ENCODE measurements around the gene FRAS1. TPM values are rescaled to one million over a fixed set of nuclear protein-coding genes. Genes with fewer than 3 reads are reported as not detected.

The FRAS1 gene
- total and polyA plus RNA-seq, 2 of the 8 experiments (the other 6 are each of a cell fraction or from before 2014, with no cell fraction given), result 38.5 to 109 TPM

DNA sequence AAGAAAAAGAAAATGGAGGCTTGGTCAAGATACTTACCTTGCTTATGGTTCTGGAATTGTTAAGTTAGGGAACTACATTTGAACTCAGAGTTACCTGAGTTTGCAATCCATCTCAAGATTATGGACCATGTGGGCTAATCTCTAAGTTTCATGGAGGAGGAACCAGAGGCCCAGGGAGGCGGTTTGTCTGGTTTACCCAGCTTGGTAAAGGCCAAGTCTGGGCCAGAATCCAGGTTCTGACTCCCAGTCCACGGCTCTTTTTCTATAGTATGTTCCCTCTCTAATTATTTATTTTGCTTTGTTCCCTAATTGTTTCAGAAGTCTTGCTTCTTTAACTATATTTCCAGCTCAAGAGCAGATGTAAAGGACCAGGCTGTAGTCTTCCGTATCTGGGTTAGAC, 168.1 kb downstream of the FRAS1 start:
- CTCF ChIA-PET (ENCODE audit: partially characterized antibody), result no interaction called here
- TF ChIP-seq SP2 (IDR thresholded peaks at IDR 0.05; ENCODE audit: low read length), result no peak
- TF ChIP-seq EGR1 (IDR thresholded peaks at IDR 0.05; ENCODE audit: borderline replicate concordance, low read depth, low read length), result no peak
- TF ChIP-seq SRF (IDR thresholded peaks at IDR 0.05; ENCODE audit: low read depth, low read length), result no peak
- TF ChIP-seq KDM5A (IDR thresholded peaks at IDR 0.05; ENCODE audit: low read length), result no peak
- TF ChIP-seq, protein P1, sequence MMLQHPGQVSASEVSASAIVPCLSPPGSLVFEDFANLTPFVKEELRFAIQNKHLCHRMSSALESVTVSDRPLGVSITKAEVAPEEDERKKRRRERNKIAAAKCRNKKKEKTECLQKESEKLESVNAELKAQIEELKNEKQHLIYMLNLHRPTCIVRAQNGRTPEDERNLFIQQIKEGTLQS (IDR thresholded peaks at IDR 0.05; ENCODE audit: insufficient read depth, low read depth, low read length), result no peak
- no peak for TF ChIP-seq CREB1 (IDR thresholded peaks at IDR 0.05)
- no peak for TF ChIP-seq SP1 (IDR thresholded peaks at IDR 0.05; ENCODE audit: low read depth, low read length)
- TF ChIP-seq GTF2F1 (IDR thresholded peaks at IDR 0.05; ENCODE audit: borderline replicate concordance, low read depth, low read length), result no peak
- no peak for TF ChIP-seq POU5F1 (IDR thresholded peaks at IDR 0.05; ENCODE audit: low read depth, low read length)
- TF ChIP-seq NANOG (IDR thresholded peaks at IDR 0.05; ENCODE audit: insufficient read depth, low read depth, low read length, poor library complexity, severe bottlenecking), result no peak
- no peak for TF ChIP-seq CHD2 (IDR thresholded peaks at IDR 0.05; ENCODE audit: low read length)
- TF ChIP-seq SP4 (IDR thresholded peaks at IDR 0.05; ENCODE audit: low read length), result no peak
- TF ChIP-seq NRF1 (IDR thresholded peaks at IDR 0.05; ENCODE audit: low read depth, low read length), result no peak
- no peak for TF ChIP-seq ASH2L (IDR thresholded peaks at IDR 0.05; ENCODE audit: low read length)
- H3K9ac ChIP-seq (replicated peaks in 1 of 4; ENCODE audit: extremely low read depth in 1 of 4, low read depth in 3 of 4, low read length in 3 of 4), result no peak overlapping the region
- no peak overlapping the region for H3K4me3 ChIP-seq (ENCODE audit: extremely low read depth in 1 of 4, insufficient read depth in 2 of 4, low read depth in 3 of 4, low read length in 4 of 4)
- POLR2A ChIA-PET (ENCODE audit: partially characterized antibody), result interaction anchor here (0.6 kb wide), 1 partner anchor 119 kb away, joined by 3 read pairs; no protein-coding TSS in a partner anchor
- H3K27ac ChIP-seq (ENCODE audit: low read depth, low read length), result no peak overlapping the region
- no peak overlapping the region for H4K8ac ChIP-seq (ENCODE audit: extremely low read depth, insufficient read depth, low read length)
- H3K23ac ChIP-seq (ENCODE audit: insufficient read length), result no peak overlapping the region
- H2BK5ac ChIP-seq (ENCODE audit: low read depth, low read length), result no peak overlapping the region
- no peak overlapping the region for H2BK120ac ChIP-seq (replicated peaks; ENCODE audit: low read depth, low read length)
- FAIRE-seq (no peak), DNase-seq (ENCODE audit: low read depth in 1 of 2, low spot score in 2 of 2) (no peak)
- no peak overlapping the region for H3K4me2 ChIP-seq (ENCODE audit: insufficient read depth in 1 of 2, low read depth in 2 of 2, low read length in 2 of 2)
- peaks cover 3 to 5% of the 10 kb centered on the region in 2 experiments for H4K20me1 ChIP-seq (replicated peaks in 1 of 2; ENCODE audit: control insufficient read depth in 1 of 2, insufficient read depth in 2 of 2, low read length in 2 of 2)
- H2AK5ac ChIP-seq (ENCODE audit: low read depth, low read length), result no peak overlapping the region
- H4K91ac ChIP-seq (replicated peaks; ENCODE audit: insufficient read length, low read length), result no peak overlapping the region
- H3K9me3 ChIP-seq (ENCODE audit: insufficient read depth in 2 of 2, low read depth in 1 of 2, low read length in 1 of 2), result no peaks in the 10 kb centered on the region
- no peak overlapping the region for H2BK20ac ChIP-seq (ENCODE audit: low read length)
- no peaks in the 10 kb centered on the region for H3K36me3 ChIP-seq (ENCODE audit: control insufficient read depth in 2 of 4, insufficient read depth in 4 of 4, low read length in 3 of 4)
- H3K14ac ChIP-seq (ENCODE audit: insufficient read length), result no peak overlapping the region
- H2BK12ac ChIP-seq (ENCODE audit: low read depth, low read length), result no peak overlapping the region
- no peak overlapping the region for H4K5ac ChIP-seq (ENCODE audit: insufficient read length, low read depth, low read length)
- H2BK15ac ChIP-seq (ENCODE audit: low read length), result no peak overlapping the region
- no peak overlapping the region for H3K4ac ChIP-seq (replicated peaks; ENCODE audit: insufficient read length, low read depth, low read length)
- peaks cover 4 to 28% (median 16%) of the 10 kb centered on the region in 4 experiments; a peak in 6 of 7 replicates for H3K4me1 ChIP-seq (replicated peaks in 1 of 4; ENCODE audit: control insufficient read depth in 3 of 4, insufficient read depth in 4 of 4, low read length in 3 of 4)
- H3K79me1 ChIP-seq (ENCODE audit: low read depth, low read length), result peaks cover 6% of the 10 kb centered on the region; the same call in 1 of the 2 replicates
- no peak overlapping the region for H3K18ac ChIP-seq (ENCODE audit: extremely low read depth, low read length)
- peaks cover 0 to 92% of the 10 kb centered on the region in 2 experiments; a peak in 3 of 4 replicates for H3K79me2 ChIP-seq (ENCODE audit: control insufficient read depth in 1 of 2, insufficient read depth in 2 of 2, low read length in 2 of 2)
- no peak overlapping the region for H3K56ac ChIP-seq (replicated peaks; ENCODE audit: insufficient read length, low read depth, low read length)
- no peaks in the 10 kb centered on the region for H3K27me3 ChIP-seq (replicated peaks in 1 of 4; ENCODE audit: control insufficient read depth in 3 of 4, extremely low read depth in 1 of 4, insufficient read depth in 3 of 4, low read length in 3 of 4)
- 95% methylated on average over 3 of the region's 3 CpGs; no CpG with 5 or more reads in 1 of the 2 experiments for WGBS, 2 experiments (ENCODE audit: extremely low coverage in 1 of 2, insufficient coverage in 1 of 2, insufficient read length in 1 of 2, insufficient replicate concordance in 2 of 2, low coverage in 1 of 2, low lambda C conversion rate in 2 of 2, missing lambda C conversion rate in 1 of 2)
- no peak overlapping the region for H2AFZ ChIP-seq (ENCODE audit: low read length)
- no peaks in the 10 kb centered on the region for H3K23me2 ChIP-seq (ENCODE audit: low read depth, low read length)

Data from H1 (cell line).